Measurements from ENCODE around the gene LMO4.

The LMO4 gene

DNA sequence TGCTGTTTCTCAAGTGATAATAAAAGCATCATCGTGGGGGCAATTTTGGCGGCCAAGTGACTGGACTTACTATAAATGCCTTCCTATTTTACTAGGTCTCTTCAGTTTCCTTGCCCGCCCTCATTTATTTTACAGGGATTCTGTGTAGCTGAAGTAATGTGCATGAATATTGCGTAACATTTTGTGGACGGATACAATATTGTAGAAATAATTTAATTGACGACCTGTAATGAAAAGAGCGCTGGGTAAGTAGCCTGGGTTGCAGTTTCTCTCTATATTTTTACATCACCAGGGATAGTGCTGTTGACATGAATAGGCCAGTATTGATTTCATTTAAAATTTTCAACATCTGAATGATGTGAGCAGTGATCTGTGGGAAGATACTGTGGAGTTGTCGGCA lies 28.1 kb upstream of the LMO4 start:
- H3K9me3 ChIP-seq (ENCODE audit: insufficient read depth, low read depth, low read length) = no peaks in the 10 kb centered on the region
- 97% methylated on average over 7 of the region's 8 CpGs for WGBS

DNA sequence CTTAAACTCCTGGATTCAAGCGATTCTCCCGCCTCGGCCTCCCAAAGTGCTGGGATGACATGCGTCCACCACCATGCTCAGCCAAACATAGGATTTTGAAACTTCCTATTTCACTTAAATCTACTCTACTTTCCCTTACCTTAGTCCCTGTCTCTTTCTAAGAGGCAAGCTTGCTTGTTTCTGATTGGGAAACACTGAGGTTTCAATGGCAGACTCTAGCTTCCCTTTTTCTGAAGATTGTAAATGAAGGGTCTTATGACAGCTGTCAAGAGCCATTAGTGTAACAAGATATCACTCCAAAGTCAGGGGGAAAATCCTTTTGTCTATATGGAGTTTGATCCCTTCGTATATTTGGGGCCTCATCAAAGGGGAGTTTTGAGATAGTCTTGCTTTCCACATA lies 23.5 kb upstream of the LMO4 start:
- H3K4me1 ChIP-seq (ENCODE audit: insufficient read depth, low read length) = peaks cover 11% of the 10 kb centered on the region
- WGBS = 82% methylated on average over 4 of the region's 5 CpGs
- H3K9ac ChIP-seq (ENCODE audit: low read depth, low read length) = no peak overlapping the region
- no peaks in the 10 kb centered on the region for H3K27me3 ChIP-seq (ENCODE audit: insufficient read depth, low read length)
- H3K27ac ChIP-seq (ENCODE audit: low read depth, low read length) = no peak overlapping the region
- H3K9me3 ChIP-seq (ENCODE audit: insufficient read depth, low read depth, low read length) = no peaks in the 10 kb centered on the region
- no peak overlapping the region for H3K4me3 ChIP-seq (ENCODE audit: low read length)
- H3K36me3 ChIP-seq (ENCODE audit: insufficient read depth, low read length) = no peaks in the 10 kb centered on the region

More for the DNA sequence above, 28.1 kb upstream of the LMO4 start:
- H3K9ac ChIP-seq (ENCODE audit: low read depth, low read length) = no peak overlapping the region
- H3K36me3 ChIP-seq (ENCODE audit: insufficient read depth, low read length) = no peaks in the 10 kb centered on the region
- H3K4me3 ChIP-seq (ENCODE audit: low read length) = no peak overlapping the region
- H3K4me1 ChIP-seq (ENCODE audit: insufficient read depth, low read length) = peaks cover 5% of the 10 kb centered on the region; the same call in 1 of the 2 replicates
- no peaks in the 10 kb centered on the region for H3K27me3 ChIP-seq (ENCODE audit: insufficient read depth, low read length)
- no peak overlapping the region for H3K27ac ChIP-seq (ENCODE audit: low read depth, low read length)

DNA sequence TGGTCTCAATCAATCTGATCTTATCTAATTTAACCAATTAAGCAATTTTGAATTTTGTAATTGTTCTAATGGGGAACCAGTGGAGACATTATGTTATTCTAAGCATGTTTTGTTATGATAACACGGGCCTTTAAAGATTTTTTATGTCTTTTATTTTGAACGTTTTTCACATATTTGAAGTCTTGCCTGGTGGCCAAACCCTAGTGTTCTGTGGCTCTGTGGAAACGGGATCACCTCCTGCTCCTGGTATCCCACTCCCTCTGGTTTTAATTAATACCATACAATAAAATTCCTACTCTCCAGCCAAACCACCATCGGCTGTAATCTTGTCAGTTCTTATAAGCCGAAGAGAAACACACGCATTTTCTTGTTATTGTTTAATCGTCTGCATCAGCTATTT lies 22.9 kb upstream of the LMO4 start:
- Histone ChIP-seq H3K27ac (ENCODE audit: low read depth, low read length) (no peak overlapping the region), H3K9me3 (ENCODE audit: insufficient read depth, low read depth, low read length) (no peaks in the 10 kb centered on the region), H3K4me3 (ENCODE audit: low read length) (no peak overlapping the region), H3K36me3 (ENCODE audit: insufficient read depth, low read length) (no peaks in the 10 kb centered on the region), H3K27me3 (ENCODE audit: insufficient read depth, low read length) (no peaks in the 10 kb centered on the region), H3K4me1 (ENCODE audit: insufficient read depth, low read length) (peaks cover 11% of the 10 kb centered on the region), H3K9ac (ENCODE audit: low read depth, low read length) (no peak overlapping the region)
- WGBS = 93% methylated on average over 7 of the region's 7 CpGs

DNA sequence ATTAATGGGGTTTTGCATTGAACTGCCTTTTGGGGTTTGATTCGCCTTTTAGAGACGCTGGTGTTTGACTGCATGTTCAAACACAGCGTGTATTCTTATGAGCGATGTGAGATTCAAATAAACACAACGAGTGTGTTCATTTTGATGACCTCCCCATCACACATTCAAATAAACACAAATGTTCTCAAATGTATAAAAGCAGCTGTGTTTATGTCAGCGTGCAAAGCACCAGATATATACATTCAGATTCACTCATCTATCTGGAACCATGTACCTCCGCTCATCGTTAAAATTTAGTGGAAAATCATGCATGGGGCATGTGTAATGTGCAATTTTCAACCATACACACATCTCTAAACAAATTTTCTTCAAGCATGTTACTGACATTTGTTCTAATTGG lies 21.4 kb upstream of the LMO4 start:
- WGBS = 96% methylated on average over 8 of the region's 8 CpGs
- no peak overlapping the region for H3K27ac ChIP-seq (ENCODE audit: low read depth, low read length)

DNA sequence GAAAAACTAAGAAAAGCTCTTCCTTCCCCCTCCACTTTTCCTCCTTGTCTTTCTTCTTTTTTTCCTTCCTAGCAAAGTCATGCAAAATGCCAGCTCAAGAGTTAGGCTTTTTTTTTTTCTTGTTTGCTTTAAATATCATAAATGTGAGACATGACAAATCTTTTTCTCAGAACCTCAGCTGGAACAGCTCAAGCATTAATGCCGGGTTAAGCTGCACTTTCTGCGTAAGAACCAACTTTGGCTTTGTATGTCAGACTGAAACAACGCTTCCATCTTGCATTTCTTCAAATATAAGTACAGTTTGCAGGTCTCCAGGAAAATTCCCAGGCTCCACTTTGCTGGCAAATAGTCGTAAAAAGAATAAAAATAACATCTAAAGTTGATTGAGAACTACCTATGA lies 20.7 kb upstream of the LMO4 start:
- H3K9ac ChIP-seq (ENCODE audit: low read depth, low read length) = no peak overlapping the region
- peaks cover 11% of the 10 kb centered on the region for H3K4me1 ChIP-seq (ENCODE audit: insufficient read depth, low read length)
- no peaks in the 10 kb centered on the region for H3K27me3 ChIP-seq (ENCODE audit: insufficient read depth, low read length)
- no peak overlapping the region for H3K27ac ChIP-seq (ENCODE audit: low read depth, low read length)
- H3K36me3 ChIP-seq (ENCODE audit: insufficient read depth, low read length) = no peaks in the 10 kb centered on the region
- H3K9me3 ChIP-seq (ENCODE audit: insufficient read depth, low read depth, low read length) = no peaks in the 10 kb centered on the region
- H3K4me3 ChIP-seq (ENCODE audit: low read length) = no peak overlapping the region
- 96% methylated on average over 4 of the region's 4 CpGs for WGBS

More for the DNA sequence above, 21.4 kb upstream of the LMO4 start:
- H3K9me3 ChIP-seq (ENCODE audit: insufficient read depth, low read depth, low read length) = no peaks in the 10 kb centered on the region
- no peak overlapping the region for H3K9ac ChIP-seq (ENCODE audit: low read depth, low read length)
- no peaks in the 10 kb centered on the region for H3K27me3 ChIP-seq (ENCODE audit: insufficient read depth, low read length)
- no peak overlapping the region for H3K4me3 ChIP-seq (ENCODE audit: low read length)
- peaks cover 11% of the 10 kb centered on the region for H3K4me1 ChIP-seq (ENCODE audit: insufficient read depth, low read length)
- no peaks in the 10 kb centered on the region for H3K36me3 ChIP-seq (ENCODE audit: insufficient read depth, low read length)

DNA sequence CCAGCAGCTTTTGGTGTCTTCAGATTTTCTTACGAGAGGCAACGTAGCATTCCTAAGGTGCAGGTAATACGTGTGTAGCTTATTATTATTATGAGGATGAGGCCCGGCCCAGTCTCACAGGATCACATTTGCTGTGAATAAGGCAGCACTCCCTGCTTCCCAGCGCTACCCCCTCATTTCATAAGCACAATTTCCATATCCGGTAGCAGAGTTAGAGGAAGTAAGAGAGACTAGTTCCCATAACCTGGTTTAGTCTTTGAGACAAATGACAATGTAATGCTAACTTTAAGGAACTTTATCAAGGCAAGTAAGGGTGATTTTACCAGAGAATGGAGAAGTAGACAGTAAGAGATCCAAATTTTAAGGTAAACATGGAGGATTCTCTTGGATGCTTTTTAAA lies 14.6 kb upstream of the LMO4 start:
- WGBS = 98% methylated on average over 6 of the region's 6 CpGs
- H3K4me1 ChIP-seq (ENCODE audit: insufficient read depth, low read length) = no peaks in the 10 kb centered on the region
- H3K9me3 ChIP-seq (ENCODE audit: insufficient read depth, low read depth, low read length) = no peaks in the 10 kb centered on the region
- H3K9ac ChIP-seq (ENCODE audit: low read depth, low read length) = no peak overlapping the region
- no peaks in the 10 kb centered on the region for H3K36me3 ChIP-seq (ENCODE audit: insufficient read depth, low read length)
- H3K27ac ChIP-seq (ENCODE audit: low read depth, low read length) = no peak overlapping the region
- no peaks in the 10 kb centered on the region for H3K27me3 ChIP-seq (ENCODE audit: insufficient read depth, low read length)
- H3K4me3 ChIP-seq (ENCODE audit: low read length) = no peak overlapping the region

DNA sequence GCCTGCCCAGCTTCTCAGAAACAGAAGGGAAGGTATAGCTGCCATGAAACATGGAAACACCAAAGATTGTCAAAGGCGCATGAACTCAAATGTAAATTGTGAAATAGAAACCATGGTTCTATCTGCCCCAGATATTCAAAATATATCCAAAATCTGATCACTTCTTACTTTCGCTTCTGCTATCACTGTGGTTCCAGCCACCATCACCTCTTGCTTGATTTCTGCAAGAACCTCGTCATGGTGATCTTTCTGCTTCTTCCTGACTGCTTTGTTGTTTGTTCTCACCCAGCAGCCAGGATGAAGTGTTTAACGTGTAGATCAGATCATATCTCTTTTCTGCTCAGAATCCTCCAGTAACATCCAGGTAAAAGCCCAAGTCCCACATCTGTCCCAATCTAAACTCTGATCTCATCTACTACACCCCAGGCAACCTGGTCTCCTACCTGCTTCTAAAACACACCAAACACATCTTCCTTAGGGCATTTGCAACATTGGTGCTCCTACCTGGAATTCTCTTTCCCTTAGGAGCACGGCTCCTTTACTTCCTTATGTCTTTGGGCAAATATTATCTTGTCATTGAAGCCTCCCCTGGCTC lies 10.5 kb upstream of the LMO4 start:
- H3K27ac ChIP-seq (ENCODE audit: low read depth, low read length) = no peak overlapping the region
- H3K9ac ChIP-seq (ENCODE audit: low read depth, low read length) = no peak overlapping the region
- WGBS = 95% methylated on average over 5 of the region's 5 CpGs
- no peak overlapping the region for H3K4me3 ChIP-seq (ENCODE audit: low read length)
- H3K4me1 ChIP-seq (ENCODE audit: insufficient read depth, low read length) = no peaks in the 10 kb centered on the region
- no peaks in the 10 kb centered on the region for H3K9me3 ChIP-seq (ENCODE audit: insufficient read depth, low read depth, low read length)
- no peaks in the 10 kb centered on the region for H3K36me3 ChIP-seq (ENCODE audit: insufficient read depth, low read length)
- no peaks in the 10 kb centered on the region for H3K27me3 ChIP-seq (ENCODE audit: insufficient read depth, low read length)

DNA sequence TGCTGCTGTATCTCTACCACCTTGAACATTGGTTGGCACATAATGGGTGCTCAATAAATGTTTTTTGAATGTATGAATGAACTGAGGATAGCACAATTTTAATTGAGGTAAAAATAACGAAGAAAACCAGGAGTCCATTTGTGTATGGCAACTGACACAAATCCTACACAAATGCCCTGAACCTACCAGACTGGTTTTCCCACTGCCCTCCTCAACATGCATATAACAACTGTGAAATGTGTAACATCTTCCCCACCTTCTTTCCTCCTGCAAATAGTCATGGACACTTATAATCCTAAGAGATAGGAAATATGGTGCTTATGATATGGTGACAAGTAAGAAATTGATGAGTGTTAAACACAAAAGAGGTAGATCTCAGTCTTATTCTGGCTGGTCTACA lies 9.9 kb upstream of the LMO4 start:
- Histone ChIP-seq H3K36me3 (ENCODE audit: insufficient read depth, low read length) (no peaks in the 10 kb centered on the region), H3K27me3 (ENCODE audit: insufficient read depth, low read length) (no peaks in the 10 kb centered on the region), H3K4me1 (ENCODE audit: insufficient read depth, low read length) (no peaks in the 10 kb centered on the region), H3K9ac (ENCODE audit: low read depth, low read length) (no peak overlapping the region), H3K4me3 (ENCODE audit: low read length) (no peak overlapping the region), H3K9me3 (ENCODE audit: insufficient read depth, low read depth, low read length) (no peaks in the 10 kb centered on the region), H3K27ac (ENCODE audit: low read depth, low read length) (no peak overlapping the region)
- WGBS = 89% methylated on average over 1 of the region's 1 CpG

DNA sequence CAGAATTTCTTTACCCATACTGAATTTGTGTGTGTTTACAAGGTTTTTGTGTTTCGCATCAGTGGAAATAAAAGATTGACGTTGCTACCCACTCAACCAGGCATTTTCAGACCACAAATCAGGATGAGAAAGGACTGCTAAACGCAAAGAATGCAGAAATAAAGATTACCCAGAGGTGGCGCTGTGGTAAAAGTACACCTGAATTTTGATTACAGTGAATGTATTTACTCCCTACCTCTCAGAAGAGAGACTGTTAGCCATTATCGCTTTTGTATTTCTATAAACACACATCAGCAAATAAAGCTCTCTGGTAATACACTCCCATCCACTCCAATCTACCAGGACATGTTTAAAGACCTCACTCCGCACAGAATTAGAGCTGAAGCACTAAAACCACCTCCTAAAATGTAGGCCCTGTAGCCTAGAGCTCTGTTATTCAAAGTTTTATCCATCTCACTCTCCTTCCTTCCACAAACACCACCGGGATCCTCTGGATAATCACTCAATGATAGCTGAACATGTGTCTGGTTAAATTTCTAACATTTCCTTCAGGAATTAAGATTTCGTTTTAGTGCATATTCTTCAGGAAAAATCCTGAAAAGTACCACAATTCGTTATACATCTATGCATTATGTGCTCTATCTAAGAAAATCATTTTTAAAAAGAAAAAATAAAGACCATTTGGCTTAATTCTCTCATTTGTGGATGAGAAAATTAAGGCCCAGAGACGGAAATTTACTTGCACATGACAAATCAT lies 2.5 kb upstream of the LMO4 start:
- Histone ChIP-seq H3K4me3 (ENCODE audit: low read length) (no peak overlapping the region), H3K9ac (ENCODE audit: low read depth, low read length) (no peak overlapping the region), H3K27me3 (ENCODE audit: insufficient read depth, low read length) (no peaks in the 10 kb centered on the region), H3K4me1 (ENCODE audit: insufficient read depth, low read length) (peaks cover 15% of the 10 kb centered on the region), H3K27ac (ENCODE audit: low read depth, low read length) (no peak overlapping the region), H3K9me3 (ENCODE audit: insufficient read depth, low read depth, low read length) (no peaks in the 10 kb centered on the region), H3K36me3 (ENCODE audit: insufficient read depth, low read length) (no peaks in the 10 kb centered on the region)
- 50% methylated on average over 5 of the region's 10 CpGs for WGBS

DNA sequence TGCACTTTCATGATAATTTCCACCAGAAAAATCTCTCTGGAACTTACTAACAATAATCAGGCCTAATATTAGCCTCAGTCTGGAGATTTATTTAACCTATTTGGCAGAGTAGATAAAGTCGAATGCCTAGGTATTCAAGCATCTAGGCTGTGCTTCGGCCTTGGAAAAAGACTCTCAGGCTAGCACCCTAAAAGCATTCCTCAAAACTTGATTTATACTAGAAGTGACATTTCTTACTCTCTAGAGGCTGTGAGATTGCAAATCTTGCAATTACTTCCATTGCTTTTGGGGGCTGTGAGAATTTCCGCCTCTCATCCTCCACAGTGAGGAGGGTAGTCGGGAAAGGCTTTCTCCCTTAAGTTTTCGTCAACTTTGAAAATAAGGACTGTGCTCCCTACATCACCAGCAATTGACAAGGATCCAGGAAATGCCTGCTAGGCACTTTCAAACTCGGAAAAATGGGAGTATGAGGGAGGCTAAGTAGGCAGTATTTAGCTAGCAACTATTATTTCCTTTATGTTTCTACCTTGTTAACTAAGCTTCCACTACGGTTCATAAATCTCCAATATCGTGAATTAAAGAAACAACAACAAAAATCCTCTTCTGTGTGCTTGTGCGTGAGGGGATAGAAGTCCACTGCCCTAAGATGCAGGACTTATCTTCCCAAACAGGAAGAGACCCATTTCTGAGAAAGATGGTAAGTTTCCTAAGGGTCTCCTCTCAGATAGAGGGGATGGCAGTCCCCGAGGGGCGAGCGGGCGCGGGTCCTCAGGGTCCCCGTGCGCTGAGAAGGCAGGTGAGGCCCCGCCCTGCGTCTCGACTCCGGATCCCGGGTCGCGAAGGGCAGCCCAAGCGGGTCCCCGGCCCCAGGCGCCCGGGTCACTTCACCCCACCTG lies 1.1 kb upstream of the LMO4 start:
- peaks cover 5% of the 10 kb centered on the region for H3K36me3 ChIP-seq (ENCODE audit: insufficient read depth, low read length)
- peak overlapping the region; percentile 82 for H3K27ac ChIP-seq (ENCODE audit: low read depth, low read length)
- WGBS = 10% methylated on average over 20 of the region's 27 CpGs
- H3K4me1 ChIP-seq (ENCODE audit: insufficient read depth, low read length) = peaks cover 21% of the 10 kb centered on the region
- H3K9me3 ChIP-seq (ENCODE audit: insufficient read depth, low read depth, low read length) = no peaks in the 10 kb centered on the region
- H3K9ac ChIP-seq (ENCODE audit: low read depth, low read length) = peak overlapping the region; percentile 88
- H3K27me3 ChIP-seq (ENCODE audit: insufficient read depth, low read length) = no peaks in the 10 kb centered on the region
- peak overlapping the region; percentile 86 for H3K4me3 ChIP-seq (ENCODE audit: low read length)

DNA sequence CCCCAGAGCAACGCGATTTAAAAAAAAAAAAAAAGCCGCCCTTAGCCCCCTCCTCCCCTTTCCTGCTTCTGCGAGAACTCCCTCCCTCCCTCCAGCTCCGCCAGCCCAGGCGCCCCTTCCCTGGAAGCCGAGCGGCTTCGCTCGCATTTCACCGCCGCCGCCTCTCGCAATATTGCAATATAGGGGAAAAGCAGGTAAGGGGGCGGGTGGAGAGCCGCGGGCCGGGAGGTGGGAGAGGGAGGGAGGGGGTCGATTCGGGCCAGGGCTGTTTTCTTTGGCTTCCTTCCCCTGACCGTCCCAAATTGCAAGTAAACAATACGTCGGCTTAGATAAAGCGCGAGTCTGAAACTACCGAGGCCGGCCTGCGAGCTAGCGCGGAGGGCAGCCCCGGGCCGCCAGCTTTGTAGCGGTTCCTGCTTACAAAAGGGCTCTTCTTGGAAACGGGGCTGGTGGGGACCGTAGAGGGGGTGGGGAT lies 408 bp downstream of the LMO4 start:
- H3K4me1 ChIP-seq (ENCODE audit: insufficient read depth, low read length) = peaks cover 36% of the 10 kb centered on the region
- H3K36me3 ChIP-seq (ENCODE audit: insufficient read depth, low read length) = peaks cover 20% of the 10 kb centered on the region
- H3K9me3 ChIP-seq (ENCODE audit: insufficient read depth, low read depth, low read length) = no peaks in the 10 kb centered on the region
- H3K9ac ChIP-seq (ENCODE audit: low read depth, low read length) = peak overlapping the region; percentile 74
- under 1% methylated on average over 35 of the region's 35 CpGs for WGBS
- peak overlapping the region; percentile 86 for H3K4me3 ChIP-seq (ENCODE audit: low read length)
- H3K27me3 ChIP-seq (ENCODE audit: insufficient read depth, low read length) = no peaks in the 10 kb centered on the region
- H3K27ac ChIP-seq (ENCODE audit: low read depth, low read length) = peak overlapping the region; percentile 82

Measured in HUES64 (cell line).